ENCODE data around the gene TEX55.
"Not testable (repeated sequence)": the region's sequence is repeated elsewhere in the genome, so short reads cannot be mapped to it uniquely, and the experiment has no call there.

- TF ChIP-seq POLR2A (IDR thresholded peaks at IDR 0.05; ENCODE audit: low read length); GATA1 (IDR thresholded peaks at IDR 0.05; ENCODE audit: low read depth, low read length): not testable (repeated sequence)
Measured at GRCh38 chr3:119130291-119130690, 15.7 kb upstream of the TEX55 start.

Data from erythroblast (primary cell).